Hippocampal formation (tissue), 2 donors: ENCODE measurements around the gene B4GALT3.

Source experiments
- DNase-seq, 2 donors: peaks; one replicate each; lab custom pipeline; 2025; lab: John Stamatoyannopoulos, UW

The B4GALT3 gene

GRCh38 chr1:161206411-161207140 is 29.3 kb upstream of the B4GALT3 start:
- no peak for DNase-seq

- peak; percentile 96 to 100 for DNase-seq
Observed at GRCh38 chr1:161201836-161202712, 24.8 kb upstream of the B4GALT3 start, which contains the start of gene NDUFS2. Gene NDUFS2, plus strand, starts transcription at chr1:161202367. Its CDS starts 19 bp downstream, at chr1:161202386.

DNA sequence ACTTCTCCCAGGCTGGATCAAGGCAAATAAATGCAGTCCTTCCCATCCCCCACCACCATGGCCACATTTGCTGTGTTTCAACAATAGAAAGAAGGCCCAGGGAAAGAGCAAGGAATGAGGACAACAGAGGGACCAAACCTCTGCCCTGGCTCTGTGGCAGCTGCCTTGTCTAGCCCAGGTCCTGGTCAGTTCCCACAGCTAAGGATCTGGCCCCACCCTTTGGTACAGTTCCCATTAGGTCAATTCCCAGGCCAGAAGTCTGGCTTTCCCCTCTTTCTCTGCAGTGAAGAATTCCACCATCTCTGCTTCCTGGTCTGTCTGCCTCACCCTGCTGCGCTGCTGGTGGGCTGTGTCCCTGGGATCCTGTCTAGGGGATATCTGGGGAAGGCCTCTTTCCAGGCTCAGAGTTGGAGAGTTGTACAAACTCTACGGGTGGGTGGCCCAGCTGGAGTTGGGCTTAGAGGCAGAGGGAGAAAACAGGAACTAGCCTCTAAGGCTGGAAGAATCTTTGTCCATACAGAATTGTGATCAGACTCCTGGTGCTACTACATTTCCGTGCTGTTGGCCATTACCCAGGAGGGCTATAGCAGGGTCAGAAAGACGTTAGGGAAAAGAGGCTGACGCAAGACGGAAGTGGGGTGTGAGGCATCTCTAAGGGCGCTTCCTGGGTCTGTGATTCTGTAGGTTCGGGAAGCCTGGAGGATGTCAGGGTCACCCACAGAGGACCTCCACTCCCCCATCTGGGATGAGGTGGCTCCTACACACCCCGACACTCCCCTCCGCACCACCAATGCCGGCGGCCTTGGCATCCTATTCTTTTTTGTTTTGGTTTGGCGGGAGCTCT is 23.9 kb upstream of the B4GALT3 start:
- peak; percentile 28 to 54 for DNase-seq

GRCh38 chr1:161200421-161200991 is 23.2 kb upstream of the B4GALT3 start:
- peak; percentile 81 to 91 for DNase-seq

GRCh38 chr1:161199506-161200139 is 22.3 kb upstream of the B4GALT3 start:
- no peak for DNase-seq

GRCh38 chr1:161198897-161199431 is 21.7 kb upstream of the B4GALT3 start, which contains the start of gene ADAMTS4:
Gene ADAMTS4, minus strand, starts transcription at chr1:161199054. Its CDS starts 427 bp downstream, at chr1:161198627.
- DNase-seq: peak; percentile 83 to 87

GRCh38 chr1:161198194-161198896 is 21.0 kb upstream of the B4GALT3 start:
- peak in 1 of 2 donors; percentile 68 for DNase-seq

DNA sequence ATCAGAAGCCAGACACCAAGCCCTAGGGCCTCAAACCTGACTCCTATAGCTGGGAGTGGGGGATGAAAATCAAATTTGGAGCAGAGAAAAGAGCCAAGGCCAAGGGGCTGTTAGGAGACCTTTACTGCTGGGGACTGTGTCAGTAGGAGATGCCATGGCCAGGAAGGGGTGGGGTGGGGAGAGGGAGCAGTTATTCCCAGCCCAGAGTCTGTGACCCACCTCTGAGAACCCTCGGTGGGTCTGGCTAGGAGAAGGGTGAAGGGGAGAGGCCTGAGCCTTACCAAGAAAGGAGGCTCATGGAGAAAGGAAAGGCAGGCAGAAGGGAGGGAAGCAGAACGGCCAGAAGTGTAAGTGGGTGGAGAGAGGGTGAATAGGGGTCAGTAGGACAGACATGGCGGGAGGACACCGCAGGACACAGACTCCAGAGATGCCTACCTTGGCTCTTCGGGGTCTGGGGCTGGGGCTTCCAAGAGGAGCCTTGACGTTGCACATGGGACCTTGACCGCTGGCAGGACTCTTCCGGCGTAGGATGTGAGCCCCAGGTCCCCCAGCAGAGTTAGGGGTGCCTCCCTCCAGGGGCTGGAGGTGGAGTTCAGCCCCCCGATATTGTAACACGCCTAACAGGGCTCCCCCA is 20.4 kb upstream of the B4GALT3 start:
- DNase-seq: no peak

- DNase-seq: peak; percentile 17 to 24
Observed at GRCh38 chr1:161196521-161197451, 19.5 kb upstream of the B4GALT3 start.

- DNase-seq: no peak
Observed at GRCh38 chr1:161196111-161196510, 18.8 kb upstream of the B4GALT3 start.

DNA sequence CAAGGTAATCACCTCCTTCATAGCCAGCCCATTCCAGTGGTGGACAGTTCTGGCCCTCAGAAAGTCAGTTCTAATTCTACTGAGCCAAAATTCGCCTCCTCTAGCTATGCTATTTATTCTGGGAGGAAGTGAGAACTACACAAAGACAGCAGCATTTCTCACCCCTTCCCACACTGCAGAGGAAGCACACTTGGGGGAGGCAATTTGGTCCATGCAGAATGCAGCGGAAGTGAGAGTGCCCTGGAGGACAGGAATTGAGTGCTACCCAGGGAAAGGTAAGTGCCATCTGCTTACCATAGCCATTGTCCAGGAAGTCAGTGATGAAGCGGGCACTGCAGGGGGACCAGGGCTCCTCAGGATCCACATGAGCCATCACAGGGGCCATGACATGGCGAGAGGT is 17.9 kb upstream of the B4GALT3 start:
- DNase-seq: peak; percentile 11 to 25

- peak; percentile 80 to 83 for DNase-seq
Observed at GRCh38 chr1:161193561-161194235, 16.4 kb upstream of the B4GALT3 start.

DNA sequence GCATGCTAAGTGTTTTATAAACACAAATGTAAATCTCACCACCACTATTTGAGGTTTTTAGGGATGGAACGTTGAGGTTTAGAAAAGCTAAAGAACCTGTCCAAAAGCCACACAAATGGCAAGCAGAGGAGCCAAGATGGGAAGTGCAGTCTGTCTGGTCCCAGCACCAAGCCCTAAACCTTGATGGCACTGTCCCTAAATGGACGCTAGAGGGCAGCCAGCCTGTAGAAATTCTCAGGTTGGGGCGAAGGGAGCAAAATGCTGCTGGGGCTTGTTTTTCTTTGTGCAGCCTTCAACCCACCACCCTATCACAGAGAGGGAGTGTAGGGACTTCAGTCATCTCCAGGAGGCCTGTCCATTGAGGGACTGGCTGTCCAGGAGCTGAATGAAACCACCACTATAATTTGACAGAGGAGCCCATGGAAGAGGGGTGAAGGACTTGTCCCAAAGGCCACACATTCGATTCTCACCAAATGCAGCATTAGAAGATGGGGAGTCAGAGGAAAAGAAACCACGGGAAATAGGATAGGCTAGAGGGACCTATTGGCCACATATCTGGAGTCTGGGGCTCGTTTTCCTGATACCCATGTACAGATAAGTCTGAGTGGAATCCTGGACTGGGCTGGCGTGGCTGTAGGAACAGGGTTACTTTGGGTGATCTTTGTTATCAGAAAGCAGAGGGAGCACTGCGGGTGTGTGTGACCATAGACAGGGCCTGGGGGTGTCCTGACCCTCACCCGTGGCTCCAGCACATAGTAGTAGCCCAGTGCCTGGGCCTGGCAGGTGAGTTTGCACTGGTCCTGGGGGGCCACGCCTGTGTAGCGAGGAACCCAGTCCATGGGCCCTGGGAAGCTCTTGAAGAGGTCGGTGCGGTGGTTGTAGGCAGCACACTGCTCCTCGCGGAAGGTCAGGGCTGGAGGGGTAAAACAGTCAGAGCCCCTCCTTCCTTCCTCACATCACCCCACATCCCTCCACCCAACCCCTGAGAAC is 15.5 kb upstream of the B4GALT3 start:
- peak; percentile 59 to 84 for DNase-seq

GRCh38 chr1:161191971-161192370 is 14.7 kb upstream of the B4GALT3 start:
- DNase-seq: no peak

DNA sequence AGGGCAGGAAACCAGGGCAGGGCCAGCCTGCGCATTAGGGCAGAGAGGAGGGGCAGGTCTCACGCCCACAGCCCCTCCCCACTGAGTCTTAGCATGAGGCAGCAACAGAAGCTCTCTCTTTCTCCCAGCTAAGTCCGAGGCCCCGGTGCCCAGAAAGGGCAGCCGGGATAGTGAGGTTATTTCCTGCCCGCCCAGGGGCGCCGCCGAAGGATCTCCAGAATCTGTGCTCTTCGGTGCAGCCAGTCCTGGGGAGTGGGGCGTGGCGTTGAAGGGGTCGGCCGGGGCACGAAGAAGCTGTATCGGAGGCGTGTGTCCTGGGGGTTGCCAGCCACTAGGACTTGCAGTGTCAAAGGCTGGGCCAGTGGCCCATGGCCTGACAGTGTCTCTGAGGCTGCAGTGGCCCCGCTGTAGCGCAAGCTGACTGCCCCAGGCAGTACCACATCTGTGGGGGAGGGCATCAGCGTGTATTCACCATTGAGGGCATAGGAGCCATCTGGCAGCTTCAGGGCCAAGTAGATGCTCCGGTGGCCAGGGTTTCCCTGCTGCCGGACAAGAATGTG is 13.7 kb upstream of the B4GALT3 start:
- peak; percentile 9 to 29 for DNase-seq

- DNase-seq: no peak
Observed at GRCh38 chr1:161189036-161189435, 11.7 kb upstream of the B4GALT3 start.
